ENCODE data around the gene DROSHA.

- TF ChIP-seq POLR2AphosphoS5 (IDR thresholded peaks at IDR 0.05; ENCODE audit: low read depth, low read length): no peak
- no peak for TF ChIP-seq POLR2A (IDR thresholded peaks at IDR 0.05; ENCODE audit: low read depth, low read length)
- no peak for TF ChIP-seq TAF1 (IDR thresholded peaks at IDR 0.05; ENCODE audit: low read depth, low read length)
- no peak for TF ChIP-seq SPI1 (IDR thresholded peaks at IDR 0.05; ENCODE audit: low read depth, low read length)
Observed at GRCh38 chr5:31407921-31408693, 123.8 kb downstream of the DROSHA start.

Measured in GM12891 (cell line).